SK-N-SH treated with all-trans-retinoic acid at 6 μM for 48 hours (cell line): Measurements from ENCODE around the gene KRTAP4-16.
"Not testable (repeated sequence)": the region's sequence is repeated elsewhere in the genome, so short reads cannot be mapped to it uniquely, and the experiment has no call there.

Source experiments
- ARNTL ChIP-seq: fragments of 450-650 bp; formaldehyde crosslinking; IDR thresholded peaks from 2 replicates; pipeline ENCODE4 v1.5.0; 2020; ENCODE audit warnings: low read depth, mild to moderate bottlenecking, moderate library complexity, borderline replicate concordance
- CSDC2 ChIP-seq: fragments of 250-450 bp; sonication (Bioruptor Pico); IDR thresholded peaks from 2 replicates; pipeline ENCODE4 v1.5.0; 2020; ENCODE audit warnings: mild to moderate bottlenecking, moderate library complexity
- ESRRG ChIP-seq: fragments of 250-450 bp; sonication (Bioruptor Pico); IDR thresholded peaks from 2 replicates; pipeline ENCODE4 v1.6.1; 2021; ENCODE audit warnings: mild to moderate bottlenecking
- TOX ChIP-seq: fragments of 250-450 bp; sonication (Bioruptor Pico); IDR thresholded peaks from 2 replicates; pipeline ENCODE4 v1.8.0; 2021; ENCODE audit warnings: mild to moderate bottlenecking, moderate library complexity, borderline replicate concordance
- ZFP3 ChIP-seq: fragments of 250-450 bp; sonication (Bioruptor Pico); IDR thresholded peaks from 2 replicates; pipeline ENCODE4 v1.5.0; 2020; ENCODE audit warnings: mild to moderate bottlenecking, moderate library complexity
- ZNF565 ChIP-seq: fragments of 450-650 bp; formaldehyde crosslinking; conservative IDR thresholded peaks from 2 replicates; pipeline ENCODE4 v1.5.0; 2020; ENCODE audit warnings: low read depth, mild to moderate bottlenecking, moderate library complexity
- ZNF70 ChIP-seq: fragments of 450-650 bp; formaldehyde crosslinking; IDR thresholded peaks from 2 replicates; pipeline ENCODE4 v1.5.0; 2020; ENCODE audit warnings: mild to moderate bottlenecking, moderate library complexity
- ZNF8 ChIP-seq: fragments of 450-650 bp; formaldehyde crosslinking; IDR thresholded peaks from 2 replicates; pipeline ENCODE4 v1.5.0; 2020; ENCODE audit warnings: mild to moderate bottlenecking, moderate library complexity
- TF ChIP-seq, protein P1 (sequence below): fragments of 250-450 bp; sonication (Bioruptor Pico); IDR thresholded peaks from 2 replicates; pipeline ENCODE4 v1.8.0; 2020; ENCODE audit warnings: mild to moderate bottlenecking, moderate library complexity, borderline replicate concordance
- TF ChIP-seq, protein P2 (sequence below): fragments of 250-450 bp; sonication (Bioruptor Pico); IDR thresholded peaks from 2 replicates; pipeline ENCODE4 v1.5.1; 2021; ENCODE audit warnings: mild to moderate bottlenecking, moderate library complexity

DNA sequence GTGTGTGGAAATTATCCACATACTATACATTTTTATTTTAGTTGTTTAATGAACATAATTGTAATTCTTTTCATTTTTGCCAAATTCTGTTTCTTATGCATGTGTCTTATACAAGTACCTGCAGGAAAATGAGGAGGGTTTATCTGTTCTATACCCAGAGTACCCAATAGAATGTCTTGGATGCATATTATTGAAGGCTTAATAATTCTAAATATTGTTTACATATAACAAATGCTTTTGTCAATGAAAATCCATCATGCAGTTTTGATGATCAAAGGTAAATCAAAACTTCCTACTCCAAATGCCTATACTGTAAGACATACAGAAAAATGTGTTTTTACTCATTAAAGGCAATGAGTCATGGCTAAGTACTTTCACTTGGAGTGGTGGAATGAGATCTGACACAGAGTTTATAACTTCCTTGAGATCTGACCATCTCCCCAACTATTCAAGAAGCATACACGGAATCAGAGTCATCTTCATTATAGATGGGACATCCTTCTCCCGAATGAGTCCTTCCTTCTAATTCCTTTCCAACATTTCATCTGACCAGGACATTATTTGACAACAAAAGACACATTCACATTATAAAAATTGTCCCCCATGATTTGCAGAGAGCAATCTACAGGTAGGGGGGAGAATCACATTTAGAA, 2.5 kb upstream of the KRTAP4-16 start:
- TF ChIP-seq ZNF565; ZFP3 (CRISPR knock-in tag); ESRRG (CRISPR knock-in tag); ZNF8 (CRISPR knock-in tag); ZNF70 (CRISPR knock-in tag); CSDC2 (CRISPR knock-in tag); TOX (CRISPR knock-in tag); ARNTL (CRISPR knock-in tag): not testable (repeated sequence)
- TF ChIP-seq, protein P1, sequence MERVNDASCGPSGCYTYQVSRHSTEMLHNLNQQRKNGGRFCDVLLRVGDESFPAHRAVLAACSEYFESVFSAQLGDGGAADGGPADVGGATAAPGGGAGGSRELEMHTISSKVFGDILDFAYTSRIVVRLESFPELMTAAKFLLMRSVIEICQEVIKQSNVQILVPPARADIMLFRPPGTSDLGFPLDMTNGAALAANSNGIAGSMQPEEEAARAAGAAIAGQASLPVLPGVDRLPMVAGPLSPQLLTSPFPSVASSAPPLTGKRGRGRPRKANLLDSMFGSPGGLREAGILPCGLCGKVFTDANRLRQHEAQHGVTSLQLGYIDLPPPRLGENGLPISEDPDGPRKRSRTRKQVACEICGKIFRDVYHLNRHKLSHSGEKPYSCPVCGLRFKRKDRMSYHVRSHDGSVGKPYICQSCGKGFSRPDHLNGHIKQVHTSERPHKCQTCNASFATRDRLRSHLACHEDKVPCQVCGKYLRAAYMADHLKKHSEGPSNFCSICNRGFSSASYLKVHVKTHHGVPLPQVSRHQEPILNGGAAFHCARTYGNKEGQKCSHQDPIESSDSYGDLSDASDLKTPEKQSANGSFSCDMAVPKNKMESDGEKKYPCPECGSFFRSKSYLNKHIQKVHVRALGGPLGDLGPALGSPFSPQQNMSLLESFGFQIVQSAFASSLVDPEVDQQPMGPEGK (CRISPR knock-in tag), result not testable (repeated sequence)
- TF ChIP-seq, protein P2, sequence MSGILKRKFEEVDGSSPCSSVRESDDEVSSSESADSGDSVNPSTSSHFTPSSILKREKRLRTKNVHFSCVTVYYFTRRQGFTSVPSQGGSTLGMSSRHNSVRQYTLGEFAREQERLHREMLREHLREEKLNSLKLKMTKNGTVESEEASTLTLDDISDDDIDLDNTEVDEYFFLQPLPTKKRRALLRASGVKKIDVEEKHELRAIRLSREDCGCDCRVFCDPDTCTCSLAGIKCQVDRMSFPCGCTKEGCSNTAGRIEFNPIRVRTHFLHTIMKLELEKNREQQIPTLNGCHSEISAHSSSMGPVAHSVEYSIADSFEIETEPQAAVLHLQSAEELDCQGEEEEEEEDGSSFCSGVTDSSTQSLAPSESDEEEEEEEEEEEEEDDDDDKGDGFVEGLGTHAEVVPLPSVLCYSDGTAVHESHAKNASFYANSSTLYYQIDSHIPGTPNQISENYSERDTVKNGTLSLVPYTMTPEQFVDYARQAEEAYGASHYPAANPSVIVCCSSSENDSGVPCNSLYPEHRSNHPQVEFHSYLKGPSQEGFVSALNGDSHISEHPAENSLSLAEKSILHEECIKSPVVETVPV (CRISPR knock-in tag), result not testable (repeated sequence)
